HS-5 (cell line): ENCODE data around the gene GALR1.
"Not testable (repeated sequence)": the region's sequence is repeated elsewhere in the genome, so short reads cannot be mapped to it uniquely, and the experiment has no call there.

ENCODE experiments used
- DNase-seq: peaks from one replicate; pipeline ENCODE4 v3.0.0-alpha.2; 2012; ENCODE audit warnings: low read depth

Gene GALR1

GRCh38 chr18:77249569-77250500, at the start of gene GALR1:
Gene GALR1 (plus strand): TSS chr18:77249848. CDS start chr18:77250549, 701 bp downstream.
- no peak for DNase-seq

- DNase-seq = no peak
Measured at GRCh38 chr18:77201506-77201905, 48.1 kb upstream of the GALR1 start.

DNA sequence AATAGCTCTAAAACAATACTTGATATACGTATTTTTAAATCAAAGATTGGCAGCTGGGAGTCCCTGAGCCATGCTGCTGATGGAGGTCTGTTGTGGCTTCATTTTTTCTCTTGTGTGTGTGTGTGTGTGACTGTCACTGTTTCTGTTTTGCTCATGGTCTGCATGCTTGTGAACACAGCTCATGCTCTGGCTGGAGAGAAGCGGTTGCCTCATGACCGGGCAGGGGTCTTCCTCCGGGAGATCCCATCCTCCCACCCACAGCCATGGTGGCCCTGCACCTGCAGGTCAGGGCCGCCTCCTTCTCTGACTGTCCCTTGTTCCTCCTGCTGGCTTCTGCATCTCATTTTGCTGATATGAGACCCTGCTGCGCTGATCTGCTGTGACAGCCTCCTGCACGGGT, 47.3 kb upstream of the GALR1 start:
- no peak for DNase-seq

DNA sequence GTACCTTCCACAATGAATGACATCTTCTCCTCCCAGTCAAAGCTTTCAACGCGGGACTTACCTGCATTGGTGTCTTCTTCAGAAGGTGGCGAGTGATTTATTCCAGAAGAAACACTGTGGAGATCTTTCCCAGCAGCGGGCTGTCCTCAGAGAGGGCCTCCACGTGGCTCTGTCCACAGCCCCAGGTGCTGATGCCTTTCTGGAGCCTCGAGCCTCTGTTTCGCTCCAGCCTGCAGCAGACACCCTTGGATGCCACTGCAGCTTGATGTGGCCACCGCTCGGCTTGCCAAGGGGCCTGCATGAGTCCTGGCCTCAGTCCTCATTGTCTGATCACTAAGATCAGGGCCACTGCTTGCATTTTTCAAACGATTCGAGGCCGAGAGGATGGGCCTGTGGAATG, 46.6 kb upstream of the GALR1 start:
- DNase-seq = no peak

DNA sequence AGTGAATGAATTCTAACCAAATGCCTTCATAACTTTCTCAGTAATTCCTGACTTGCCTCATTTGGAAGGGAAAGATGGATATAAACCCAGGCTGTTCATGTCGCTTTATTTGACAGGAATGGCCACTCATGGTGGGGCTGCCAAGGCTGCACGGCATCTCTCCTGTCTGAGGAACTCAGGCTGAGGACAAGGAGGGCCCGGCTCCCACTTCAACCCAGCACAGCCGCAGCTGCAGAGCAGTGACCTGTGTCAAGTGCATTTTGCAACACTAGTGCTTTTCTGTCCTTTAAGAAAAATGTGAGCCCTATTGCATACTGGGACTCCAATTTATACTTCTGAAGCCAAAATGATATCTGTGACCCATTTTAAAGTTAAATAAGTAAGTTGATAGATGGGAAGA, 45.8 kb upstream of the GALR1 start:
- no peak for DNase-seq

GRCh38 chr18:77205769-77206168, 43.9 kb upstream of the GALR1 start:
- no peak for DNase-seq

DNA sequence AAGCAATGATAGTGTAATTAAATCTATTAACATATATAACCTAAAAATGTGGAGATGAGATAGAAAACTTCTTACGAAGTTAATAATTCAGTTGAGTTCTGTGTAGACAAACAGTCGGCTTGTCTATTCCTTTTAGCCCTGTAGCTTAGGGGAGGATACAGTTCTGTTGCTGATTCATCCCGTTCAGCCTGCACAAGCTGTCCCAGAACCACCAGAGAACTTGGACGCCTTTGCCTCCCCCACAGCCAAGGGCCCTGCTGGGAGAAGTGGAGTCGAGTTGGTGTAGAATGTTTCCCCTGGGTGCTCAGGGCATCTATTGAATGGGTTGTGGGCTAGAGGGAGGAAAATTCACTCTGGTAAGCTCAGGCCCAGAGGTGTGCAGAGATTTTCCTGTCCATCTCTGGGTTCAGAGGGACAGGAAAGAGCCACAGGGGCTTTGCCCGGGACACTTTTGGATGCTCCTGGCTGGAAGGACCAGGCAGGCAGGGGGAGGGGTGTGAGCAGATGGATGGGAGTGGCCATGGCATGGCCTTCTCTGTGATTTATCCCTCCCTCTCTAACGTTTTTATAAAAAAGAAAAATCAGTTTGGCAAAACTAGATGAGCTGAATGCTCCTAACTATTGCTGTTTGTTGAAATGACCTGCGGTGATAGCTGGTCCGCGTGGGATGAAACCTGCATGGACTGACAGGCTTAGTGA, 42.8 kb upstream of the GALR1 start:
- no peak for DNase-seq

- DNase-seq = peak; percentile 25
Measured at GRCh38 chr18:77207540-77207939, 42.1 kb upstream of the GALR1 start.

- no peak for DNase-seq
Measured at GRCh38 chr18:77208964-77209363, 40.7 kb upstream of the GALR1 start.

DNA sequence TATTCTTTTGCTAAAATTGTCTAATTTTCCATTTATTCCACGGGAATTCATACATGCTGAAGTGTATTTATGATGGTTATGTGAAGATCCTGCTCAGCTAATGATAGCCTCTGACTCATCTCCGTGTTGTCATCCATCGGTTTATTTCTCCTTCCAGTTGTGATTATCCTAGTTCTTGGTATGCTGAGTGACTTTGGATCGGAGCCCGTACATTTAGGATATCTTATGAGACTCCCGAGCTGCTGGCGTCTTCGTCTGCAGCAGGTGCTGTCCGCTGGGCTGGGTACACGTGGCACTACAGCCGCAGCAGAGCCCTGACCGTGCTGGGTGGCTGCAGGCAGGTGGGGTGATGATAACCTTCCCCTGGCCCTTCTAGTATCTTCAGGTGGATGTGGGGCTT, 40.1 kb upstream of the GALR1 start:
- no peak for DNase-seq

- DNase-seq = no peak
Measured at GRCh38 chr18:77210249-77210648, 39.4 kb upstream of the GALR1 start.

GRCh38 chr18:77218642-77219041, 31.0 kb upstream of the GALR1 start:
- DNase-seq = no peak

DNA sequence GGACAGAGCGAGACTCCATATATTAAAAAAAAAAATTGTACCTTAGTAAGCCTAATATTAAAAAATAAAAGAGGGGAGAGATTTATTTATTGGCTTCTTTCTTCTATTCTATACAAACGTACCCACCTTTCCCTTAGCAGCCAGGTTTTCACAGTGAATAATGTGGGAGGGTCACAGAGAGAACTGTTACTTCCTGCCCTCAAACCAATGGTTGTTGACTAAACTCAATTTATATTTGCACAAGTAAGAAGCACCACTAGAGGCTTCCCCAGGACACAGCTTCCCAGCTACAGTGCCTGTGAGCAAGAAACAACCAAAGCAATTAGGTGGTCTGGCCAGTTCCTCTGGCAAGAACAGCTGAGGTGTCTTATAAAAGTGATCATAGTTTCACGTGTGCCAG, 28.9 kb upstream of the GALR1 start:
- DNase-seq = no peak

- DNase-seq = no peak
Measured at GRCh38 chr18:77222464-77222863, 27.2 kb upstream of the GALR1 start.

DNA sequence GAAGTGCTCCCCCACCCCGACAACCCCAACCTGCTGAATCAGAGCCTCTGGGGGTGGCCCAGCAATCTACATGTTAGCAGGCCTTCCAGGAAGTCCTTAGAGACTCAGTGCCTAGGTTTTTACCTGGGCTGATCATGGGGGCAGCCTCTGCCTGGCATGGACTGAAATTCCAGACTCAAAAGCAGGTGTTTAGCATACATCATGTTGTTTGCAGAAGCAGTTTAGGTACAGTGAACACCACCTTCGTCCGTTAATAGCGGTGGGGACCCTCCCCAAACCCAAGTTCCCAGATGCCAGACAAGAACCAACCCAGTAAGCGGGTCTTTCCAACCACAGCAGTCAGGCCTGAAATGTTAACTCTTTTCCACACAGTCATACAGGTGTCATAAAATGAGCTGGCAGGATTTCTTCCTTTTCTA, 26.4 kb upstream of the GALR1 start:
- DNase-seq = no peak

- DNase-seq = no peak
Measured at GRCh38 chr18:77223653-77224052, 26.0 kb upstream of the GALR1 start.

GRCh38 chr18:77230645-77231044, 19.0 kb upstream of the GALR1 start:
- no peak for DNase-seq

GRCh38 chr18:77234504-77235365, 14.9 kb upstream of the GALR1 start:
- DNase-seq = no peak

DNA sequence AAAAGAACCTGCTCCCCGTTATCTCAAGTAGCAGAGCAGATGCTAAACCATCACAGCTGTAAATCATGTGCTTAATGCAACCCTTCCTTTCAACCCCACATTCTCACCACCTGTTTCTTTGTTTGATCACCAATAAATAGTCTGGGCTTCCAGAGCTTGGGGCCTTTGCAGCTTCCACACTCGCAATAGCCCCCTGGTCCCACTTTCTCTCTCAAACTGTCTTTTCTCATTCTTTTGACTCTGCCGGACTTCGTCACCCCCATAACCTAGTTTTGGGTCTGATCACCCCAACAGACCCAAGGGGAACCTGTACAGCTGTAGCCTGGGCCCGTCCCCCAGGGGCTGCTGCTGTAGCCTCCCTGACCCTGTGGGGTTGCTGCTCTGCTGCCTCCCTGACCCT, 10.4 kb upstream of the GALR1 start:
- not testable (repeated sequence) for DNase-seq

- no peak for DNase-seq
Measured at GRCh38 chr18:77248873-77249568, 627 bp upstream of the GALR1 start.

DNA sequence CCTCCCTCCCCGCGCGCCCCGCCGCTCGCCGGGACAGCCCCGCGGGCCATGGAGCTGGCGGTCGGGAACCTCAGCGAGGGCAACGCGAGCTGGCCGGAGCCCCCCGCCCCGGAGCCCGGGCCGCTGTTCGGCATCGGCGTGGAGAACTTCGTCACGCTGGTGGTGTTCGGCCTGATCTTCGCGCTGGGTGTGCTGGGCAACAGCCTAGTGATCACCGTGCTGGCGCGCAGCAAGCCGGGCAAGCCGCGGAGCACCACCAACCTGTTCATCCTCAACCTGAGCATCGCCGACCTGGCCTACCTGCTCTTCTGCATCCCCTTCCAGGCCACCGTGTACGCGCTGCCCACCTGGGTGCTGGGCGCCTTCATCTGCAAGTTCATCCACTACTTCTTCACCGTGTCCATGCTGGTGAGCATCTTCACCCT, 865 bp downstream of the GALR1 start:
- no peak for DNase-seq
